Hematopoietic multipotent progenitor cell treated with erythropoietin and hydrocortisone succinate and interleukin-3 and kit ligand, for 6 days (in vitro differentiated cells): Measurements from ENCODE around the gene SAMD4A.
A peak's percentile ranks its signal among the peaks of the same experiment; 100 is the strongest.

Experiments used
- DNase-seq: peaks from one replicate; pipeline ENCODE4 v3.0.0-alpha.2; 2015

Gene SAMD4A

GRCh38 chr14:54807881-54808280, 241.0 kb downstream of the SAMD4A start:
- DNase-seq: no peak

- DNase-seq: no peak
Measured at GRCh38 chr14:54808326-54809161, 241.6 kb downstream of the SAMD4A start.

- DNase-seq: no peak
Measured at GRCh38 chr14:54809767-54810166, 242.8 kb downstream of the SAMD4A start.

- no peak for DNase-seq
Measured at GRCh38 chr14:54812617-54813016, 245.7 kb downstream of the SAMD4A start.

GRCh38 chr14:54813081-54813480, 246.2 kb downstream of the SAMD4A start:
- DNase-seq: no peak

- DNase-seq: peak; percentile 30
Measured at GRCh38 chr14:54814076-54814475, 247.1 kb downstream of the SAMD4A start.

- no peak for DNase-seq
Measured at GRCh38 chr14:54815016-54815415, 248.1 kb downstream of the SAMD4A start.

- no peak for DNase-seq
Measured at GRCh38 chr14:54815515-54815914, 248.6 kb downstream of the SAMD4A start.

- DNase-seq: no peak
Measured at GRCh38 chr14:54816450-54816849, 249.5 kb downstream of the SAMD4A start.

- no peak for DNase-seq
Measured at GRCh38 chr14:54817506-54817905, 250.6 kb downstream of the SAMD4A start.

GRCh38 chr14:54818201-54819133, 251.5 kb downstream of the SAMD4A start:
- DNase-seq: no peak

- no peak for DNase-seq
Measured at GRCh38 chr14:54822685-54823084, 255.8 kb downstream of the SAMD4A start.

GRCh38 chr14:54823757-54824549, 257.0 kb downstream of the SAMD4A start:
- no peak for DNase-seq

- DNase-seq: no peak
Measured at GRCh38 chr14:54828037-54828436, 261.1 kb downstream of the SAMD4A start.

- DNase-seq: no peak
Measured at GRCh38 chr14:54829486-54830224, 262.7 kb downstream of the SAMD4A start.

- no peak for DNase-seq
Measured at GRCh38 chr14:54830650-54831049, 263.7 kb downstream of the SAMD4A start.

- DNase-seq: no peak
Measured at GRCh38 chr14:54834081-54834480, 267.2 kb downstream of the SAMD4A start.

GRCh38 chr14:54834727-54835126, 267.8 kb downstream of the SAMD4A start:
- DNase-seq: no peak

- no peak for DNase-seq
Measured at GRCh38 chr14:54836231-54836630, 269.3 kb downstream of the SAMD4A start.

GRCh38 chr14:54837508-54838149, 270.7 kb downstream of the SAMD4A start:
- no peak for DNase-seq

GRCh38 chr14:54838931-54839512, 272.1 kb downstream of the SAMD4A start:
- DNase-seq: no peak
